ENCODE data around the gene CELF1. TPM values are rescaled to one million over a fixed set of nuclear protein-coding genes. Genes with fewer than 3 reads are reported as not detected.

The CELF1 gene
- total and polyA plus RNA-seq, 9 of the 15 experiments (the other 6 are each of a cell fraction or from before 2014, with no cell fraction given): 11.3 to 142 (median 77.4) TPM

GRCh38 chr11:47433157-47433556 is 119.8 kb downstream of the CELF1 start:
- Histone ChIP-seq H3K4me2 (ENCODE audit: insufficient read depth, low read length) (no peak overlapping the region), H3K9ac (ENCODE audit: insufficient read depth in 1 of 2, low read depth in 2 of 2, low read length in 2 of 2) (peak overlapping the region in 1 of 2 experiments; percentile 43; a peak in 1 of 4 replicates), H3K27ac (ENCODE audit: extremely low read depth, low read depth, low read length) (no peak overlapping the region), H2AFZ (ENCODE audit: low read depth, low read length) (peak overlapping the region; percentile 51; the same call in 1 of the 2 replicates), H3K9me1 (ENCODE audit: control insufficient read depth, insufficient read depth, low read length) (no peaks in the 10 kb centered on the region), H3K79me2 (ENCODE audit: control insufficient read depth, insufficient read depth, low read length) (no peaks in the 10 kb centered on the region), H3K36me3 (ENCODE audit: control insufficient read depth, insufficient read depth, low read length) (no peaks in the 10 kb centered on the region), H4K20me1 (replicated peaks; ENCODE audit: control insufficient read depth, insufficient read depth, low read length) (no peaks in the 10 kb centered on the region), H3K9me3 (replicated peaks; ENCODE audit: control insufficient read depth, insufficient read depth, low read depth, low read length) (no peaks in the 10 kb centered on the region), H3K27me3 (ENCODE audit: control insufficient read depth in 2 of 2, insufficient read depth in 2 of 2, low read length in 2 of 2) (no peaks in the 10 kb centered on the region), H3K4me3 (no peak overlapping the region), H3K4me1 (replicated peaks in 1 of 2; ENCODE audit: control insufficient read depth in 2 of 2, insufficient read depth in 2 of 2, low read length in 2 of 2) (peaks cover 0 to 6% of the 10 kb centered on the region in 2 experiments; a peak in 1 of 5 replicates)
- ChIA-PET CTCF (ENCODE audit: low intra/inter-chr PET ratio) (no interaction called here), POLR2A (interaction anchor here (1.2 kb wide), 1 partner anchor 15 kb away, joined by 4 read pairs; no protein-coding TSS in a partner anchor)
- intact Hi-C loops (cut with micrococcal nuclease) (no loop called here), in situ Hi-C loops (cut with MboI) (no loop called here)
- DNase-seq (ENCODE audit: extremely low read depth in 1 of 4, low spot score in 3 of 4) (no peak), FAIRE-seq (no peak), ATAC-seq (no peak)
- no peak for TF ChIP-seq TEAD1 (CRISPR knock-in tag; IDR thresholded peaks at IDR 0.05)
- TF ChIP-seq REST (IDR thresholded peaks at IDR 0.05; ENCODE audit: borderline replicate concordance): no peak
- no peak for TF ChIP-seq REST (CRISPR knock-in tag; IDR thresholded peaks at IDR 0.05; ENCODE audit: low read depth)
- TF ChIP-seq ZBTB43 (CRISPR knock-in tag; IDR thresholded peaks at IDR 0.05): no peak
- no peak for TF ChIP-seq NFATC3 (IDR thresholded peaks at IDR 0.05)
- no peak for TF ChIP-seq MEIS2 (IDR thresholded peaks at IDR 0.05; ENCODE audit: partially characterized antibody)
- no TSS peak for BruUV-seq (replicated peaks)
- 30% methylated on average over 3 of the region's 3 CpGs for WGBS (ENCODE audit: insufficient coverage, low coverage, missing lambda C conversion rate)
